SH-SY5Y (cell line): ENCODE measurements around the gene LTA4H.

ENCODE experiments used
- GATA2 ChIP-seq: IDR thresholded peaks from 2 replicates; pipeline ENCODE4 v1.6.1; 2011; ENCODE audit warnings: mild to moderate bottlenecking, low read depth, low read length
- GATA3 ChIP-seq: IDR thresholded peaks from 2 replicates; pipeline ENCODE4 v1.6.1; 2011; ENCODE audit warnings: low read depth, mild to moderate bottlenecking, low read length, moderate library complexity

DNA sequence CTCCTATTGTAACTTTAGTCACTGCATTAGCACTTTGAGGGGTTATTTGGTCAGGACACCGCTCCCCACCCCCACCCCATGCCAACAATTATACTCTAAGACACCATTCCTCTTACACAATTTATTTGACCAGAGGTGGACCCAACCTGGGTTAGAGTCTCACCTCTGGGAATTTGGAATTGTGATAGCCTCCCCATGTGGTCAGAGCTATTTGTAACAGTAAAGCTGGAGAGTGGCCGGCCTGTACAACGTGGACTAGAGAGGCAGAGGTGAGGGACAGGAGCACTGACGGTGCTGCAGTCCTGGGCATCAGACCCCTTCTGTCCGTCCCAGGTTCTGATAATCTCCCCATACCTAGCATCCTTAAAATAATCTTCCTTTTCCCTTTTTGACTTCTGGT, 35.9 kb downstream of the LTA4H start:
- TF ChIP-seq GATA2 (no peak), GATA3 (no peak)
